SK-N-SH (cell line): ENCODE data around the gene PDE8A.

ENCODE experiments used
- JUND ChIP-seq: IDR thresholded peaks from 2 replicates; pipeline ENCODE4 v1.4.0; 2012
- RAD21 ChIP-seq: IDR thresholded peaks from 2 replicates; pipeline ENCODE4 v1.6.1; 2012; ENCODE audit warnings: mild to moderate bottlenecking, low read length
- YY1 ChIP-seq: IDR thresholded peaks from 2 replicates; pipeline ENCODE4 v1.4.0; 2012; ENCODE audit warnings: low read depth, mild to moderate bottlenecking
- TF ChIP-seq, protein P1 (sequence below): IDR thresholded peaks from 2 replicates; pipeline ENCODE4 v1.4.0; 2012; ENCODE audit warnings: low read depth
- TF ChIP-seq, protein P2 (sequence below): fragments of 200-600 bp; sonication (generic); IDR thresholded peaks from 2 replicates; pipeline ENCODE4 v1.6.1; 2017; ENCODE audit warnings: antibody characterized with exemption, mild to moderate bottlenecking, moderate library complexity
- TF ChIP-seq, protein P3 (sequence below): fragments of 150-350 bp; IDR thresholded peaks from 2 replicates; pipeline ENCODE4 v1.6.1; 2016; ENCODE audit warnings: mild to moderate bottlenecking, low read depth, low read length

DNA sequence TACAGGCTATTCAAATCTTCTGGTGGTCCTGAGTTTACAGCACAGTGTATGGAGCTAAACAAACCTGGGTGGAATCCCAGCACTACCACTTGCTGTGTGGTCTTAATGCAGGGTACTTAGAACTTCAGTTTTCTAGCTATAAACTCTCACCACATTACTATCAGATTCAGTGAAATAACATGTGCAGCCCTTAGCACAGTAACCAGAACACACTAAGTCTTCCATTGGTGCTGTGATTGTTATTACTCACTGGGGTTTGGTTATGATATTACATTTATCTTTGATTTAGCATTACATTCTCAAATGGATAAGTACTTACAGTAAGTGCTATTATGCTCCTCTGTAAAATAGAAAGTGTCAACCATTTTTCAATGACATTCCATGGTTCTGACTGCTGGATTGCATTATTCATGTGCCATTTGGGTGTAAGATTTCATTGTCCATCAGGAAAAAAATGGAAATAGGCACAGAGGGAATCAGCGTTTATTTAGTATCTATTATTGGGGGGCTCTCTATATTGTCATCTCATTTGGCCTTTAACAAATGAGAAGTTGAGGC lies 81.9 kb downstream of the PDE8A start:
- TF ChIP-seq, protein P1, sequence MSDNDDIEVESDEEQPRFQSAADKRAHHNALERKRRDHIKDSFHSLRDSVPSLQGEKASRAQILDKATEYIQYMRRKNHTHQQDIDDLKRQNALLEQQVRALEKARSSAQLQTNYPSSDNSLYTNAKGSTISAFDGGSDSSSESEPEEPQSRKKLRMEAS, result no peak
- TF ChIP-seq, protein P2, sequence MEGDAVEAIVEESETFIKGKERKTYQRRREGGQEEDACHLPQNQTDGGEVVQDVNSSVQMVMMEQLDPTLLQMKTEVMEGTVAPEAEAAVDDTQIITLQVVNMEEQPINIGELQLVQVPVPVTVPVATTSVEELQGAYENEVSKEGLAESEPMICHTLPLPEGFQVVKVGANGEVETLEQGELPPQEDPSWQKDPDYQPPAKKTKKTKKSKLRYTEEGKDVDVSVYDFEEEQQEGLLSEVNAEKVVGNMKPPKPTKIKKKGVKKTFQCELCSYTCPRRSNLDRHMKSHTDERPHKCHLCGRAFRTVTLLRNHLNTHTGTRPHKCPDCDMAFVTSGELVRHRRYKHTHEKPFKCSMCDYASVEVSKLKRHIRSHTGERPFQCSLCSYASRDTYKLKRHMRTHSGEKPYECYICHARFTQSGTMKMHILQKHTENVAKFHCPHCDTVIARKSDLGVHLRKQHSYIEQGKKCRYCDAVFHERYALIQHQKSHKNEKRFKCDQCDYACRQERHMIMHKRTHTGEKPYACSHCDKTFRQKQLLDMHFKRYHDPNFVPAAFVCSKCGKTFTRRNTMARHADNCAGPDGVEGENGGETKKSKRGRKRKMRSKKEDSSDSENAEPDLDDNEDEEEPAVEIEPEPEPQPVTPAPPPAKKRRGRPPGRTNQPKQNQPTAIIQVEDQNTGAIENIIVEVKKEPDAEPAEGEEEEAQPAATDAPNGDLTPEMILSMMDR, result no peak
- TF ChIP-seq YY1, result no peak
- TF ChIP-seq, protein P3, sequence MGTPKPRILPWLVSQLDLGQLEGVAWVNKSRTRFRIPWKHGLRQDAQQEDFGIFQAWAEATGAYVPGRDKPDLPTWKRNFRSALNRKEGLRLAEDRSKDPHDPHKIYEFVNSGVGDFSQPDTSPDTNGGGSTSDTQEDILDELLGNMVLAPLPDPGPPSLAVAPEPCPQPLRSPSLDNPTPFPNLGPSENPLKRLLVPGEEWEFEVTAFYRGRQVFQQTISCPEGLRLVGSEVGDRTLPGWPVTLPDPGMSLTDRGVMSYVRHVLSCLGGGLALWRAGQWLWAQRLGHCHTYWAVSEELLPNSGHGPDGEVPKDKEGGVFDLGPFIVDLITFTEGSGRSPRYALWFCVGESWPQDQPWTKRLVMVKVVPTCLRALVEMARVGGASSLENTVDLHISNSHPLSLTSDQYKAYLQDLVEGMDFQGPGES, result no peak
- TF ChIP-seq RAD21, result no peak
- TF ChIP-seq JUND, result no peak
